Right lobe of liver (tissue), 6 donors: ENCODE results near the gene TLR10. TPM values are rescaled to one million over a fixed set of nuclear protein-coding genes. Genes with fewer than 3 reads are reported as not detected.

Source experiments
- ATAC-seq, 4 donors: fragments of 200-7000 bp; cut with Tn5 transposase; one replicate each; pipeline ENCODE4 v1.9.1; 2020; ENCODE audit warnings: mild to moderate bottlenecking in 4 of 4, moderate library complexity in 4 of 4
- DNase-seq, 3 donors: peaks; one replicate each; pipeline ENCODE4 v3.0.0-alpha.2; 2020
- H3K27ac ChIP-seq, 3 donors: fragments of 200-600 bp; one replicate each; pipeline ENCODE4 v1.8.0; 2022
- H3K27me3 ChIP-seq, 2 donors: fragments of 200-600 bp; one replicate each; pipeline ENCODE4 v1.8.0; 2022
- H3K36me3 ChIP-seq, 4 donors: fragments of 200-600 bp; sonication (generic) in 1 of 4; one replicate each; pipeline versions ENCODE4 v1.5.1 to v1.8.0; 2017 to 2022; ENCODE audit warnings: control low read depth in 1 of 4
- H3K4me1 ChIP-seq, 4 donors: fragments of 200-600 bp; sonication (generic) in 1 of 4; one replicate each; pipeline versions ENCODE4 v1.5.1 to v1.8.0; 2017 to 2022; ENCODE audit warnings: control low read depth in 1 of 4
- H3K4me3 ChIP-seq, 3 donors: fragments of 200-600 bp; one replicate each; pipeline ENCODE4 v1.8.0; 2022
- H3K9me3 ChIP-seq, 4 donors: fragments of 200-600 bp; sonication (generic) in 1 of 4; one replicate each; pipeline versions ENCODE4 v1.5.1 to v1.8.0; 2017 to 2022; ENCODE audit warnings: control low read depth in 1 of 4
- CTCF ChIP-seq, 4 donors: fragments of 200-600 bp in 3 of 4; fragments of 450-650 bp in 1 of 4; IDR thresholded peaks; one replicate each; pipeline versions ENCODE4 v1.5.1 to v1.8.0; 2016 to 2022; ENCODE audit warnings: antibody characterized with exemption in 4 of 4, mild to moderate bottlenecking in 2 of 4
- POLR2A ChIP-seq: fragments of 450-650 bp; IDR thresholded peaks from one replicate; pipeline ENCODE4 v1.6.1; 2017; ENCODE audit warnings: antibody characterized with exemption, mild to moderate bottlenecking
- WGBS: methylation state at CpG from one replicate; pipeline ENCODE4 v1.1.6; 2018; ENCODE audit warnings: low coverage, low lambda C conversion rate; ENCODE audit not compliant: insufficient coverage; ENCODE audit errors: missing lambda C conversion rate; 5-methylcytosine and 5-hydroxymethylcytosine counted together
- intact Hi-C, 2 donors: fragments of 100-400 bp; cut with DNase I; formaldehyde crosslinking; loops; one replicate each; pipeline versions ENCODE4 v1.11.2 to v1.14.1; 2022
- total RNA-seq, 6 experiments: library from RNA; depleted of rRNA in 2 of 6; stranded (reverse); fragments of >200 nt in 2 of 6; fragmentation: NEBNext Ultra II Directional in 3 of 6; extraction: Animal tissue kit (Norgen Biotek cat#: 25700) in 3 of 6; gene quantifications; one replicate each; pipeline versions ENCODE4 v1.1.0 to v1.2.4, GENCODE V29; 2016 to 2023
- donor health status: DM: no; HTN: yes; CAD: no.
- donor health status: DM: no; HTN: no; CAD: no.
- donor health status: DM: no; HTN: no; CAD: no.
- donor health status: DM: no; HTN: yes; CAD: no.
- donor health status: DM: no; HTN: yes; CAD: no.

Gene TLR10
- total RNA-seq, 6 experiments from 2014 or later: 0.16 to 0.68 (median 0.39) TPM; not detected in 2

GRCh38 chr4:38765382-38765781 lies 17.4 kb downstream of the TLR10 start:
- Histone ChIP-seq H3K4me3 (no peak overlapping the region), H3K4me1 (no peaks in the 10 kb centered on the region), H3K27ac (no peak overlapping the region), H3K27me3 (no peaks in the 10 kb centered on the region), H3K36me3 (no peaks in the 10 kb centered on the region), H3K9me3 (no peaks in the 10 kb centered on the region)
- TF ChIP-seq POLR2A: no peak
- TF ChIP-seq CTCF (IDR thresholded peaks at IDR 0.05): no peak
- DNase-seq: no peak
- WGBS: 92% methylated on average over 3 of the region's 3 CpGs
- no peak for ATAC-seq
- intact Hi-C loops: no loop called here

GRCh38 chr4:38764277-38764676 lies 18.5 kb downstream of the TLR10 start:
- intact Hi-C loops: loop anchor here in 1 of 2 donors (5.0 kb wide), 1 partner anchor 43 kb away; no protein-coding TSS in a partner anchor
- Histone ChIP-seq H3K4me3 (no peak overlapping the region), H3K27me3 (no peaks in the 10 kb centered on the region), H3K9me3 (no peaks in the 10 kb centered on the region), H3K4me1 (no peaks in the 10 kb centered on the region), H3K27ac (no peak overlapping the region), H3K36me3 (no peaks in the 10 kb centered on the region)
- 67% methylated on average over 3 of the region's 3 CpGs for WGBS
- TF ChIP-seq POLR2A: no peak
- TF ChIP-seq CTCF (IDR thresholded peaks at IDR 0.05): no peak
- ATAC-seq (no peak), DNase-seq (no peak)

- no peak for TF ChIP-seq POLR2A
- TF ChIP-seq CTCF (IDR thresholded peaks at IDR 0.05): no peak
- intact Hi-C loops: loop anchor here in 1 of 2 donors (5.0 kb wide), 1 partner anchor 45 kb away; no protein-coding TSS in a partner anchor
- DNase-seq (no peak), ATAC-seq (no peak)
- H3K27me3 ChIP-seq: no peaks in the 10 kb centered on the region
- no peaks in the 10 kb centered on the region for H3K9me3 ChIP-seq
- H3K4me3 ChIP-seq: no peak overlapping the region
- no peak overlapping the region for H3K27ac ChIP-seq
- no peaks in the 10 kb centered on the region for H3K36me3 ChIP-seq
- H3K4me1 ChIP-seq: no peaks in the 10 kb centered on the region
- WGBS: 59% methylated on average over 4 of the region's 14 CpGs
Measured at GRCh38 chr4:38762560-38762959, 20.2 kb downstream of the TLR10 start.

- intact Hi-C loops: loop anchor here in 1 of 2 donors (5.0 kb wide), 1 partner anchor 48 kb away; no protein-coding TSS in a partner anchor
- Histone ChIP-seq H3K4me1 (no peaks in the 10 kb centered on the region), H3K4me3 (no peak overlapping the region), H3K36me3 (no peaks in the 10 kb centered on the region), H3K27me3 (no peaks in the 10 kb centered on the region), H3K9me3 (no peaks in the 10 kb centered on the region), H3K27ac (no peak overlapping the region)
- 85% methylated on average over 1 of the region's 1 CpG for WGBS
- no peak for DNase-seq
- no peak for TF ChIP-seq CTCF (IDR thresholded peaks at IDR 0.05)
- TF ChIP-seq POLR2A: no peak
- no peak for ATAC-seq
Measured at GRCh38 chr4:38759790-38760122, 23.0 kb downstream of the TLR10 start.
